K562 (cell line): ENCODE data around the gene PARD3B.

Experiments used
- ESRRA ChIP-seq: fragments of 450-650 bp; IDR thresholded peaks from 2 replicates; pipeline ENCODE4 v1.6.1; 2014; ENCODE audit warnings: low read depth, mild to moderate bottlenecking, moderate library complexity, borderline replicate concordance
- GTF2F1 ChIP-seq: IDR thresholded peaks from 2 replicates; pipeline ENCODE4 v1.6.1; 2011; ENCODE audit warnings: low read depth, low read length, improper control_type of control experiment
- HDAC2 ChIP-seq: fragments of 450-650 bp; IDR thresholded peaks from 2 replicates; pipeline ENCODE4 v1.6.1; 2016; ENCODE audit warnings: mild to moderate bottlenecking
- POLR2AphosphoS5 ChIP-seq: IDR thresholded peaks from 2 replicates; pipeline ENCODE4 v1.6.1; 2011; ENCODE audit warnings: mild to moderate bottlenecking, low read depth, low read length, moderate library complexity; ENCODE audit not compliant: control insufficient read depth, insufficient read depth
- TF ChIP-seq, protein P1 (sequence below): sonication (generic); formaldehyde crosslinking; IDR thresholded peaks from 2 replicates; pipeline ENCODE4 v1.5.0; 2020; ENCODE audit warnings: missing genetic modification reagents
- TF ChIP-seq, protein P2 (sequence below): fragments of 150-350 bp; IDR thresholded peaks from 2 replicates; pipeline ENCODE4 v1.6.1; 2014; ENCODE audit warnings: low read depth, mild to moderate bottlenecking, low read length, borderline replicate concordance
- TF ChIP-seq, protein P3 (sequence below), 3 experiments: IDR thresholded peaks in 2 of 3; conservative IDR thresholded peaks in 1 of 3; 2 replicates each; pipeline ENCODE4 v1.5.1; 2011 to 2012; ENCODE audit warnings: low read length in 3 of 3, mild to moderate bottlenecking in 3 of 3, control low read depth in 2 of 3, improper control_type of control experiment in 1 of 3, inconsistent platforms in 1 of 3, low read depth in 1 of 3, mixed read lengths in 1 of 3, moderate library complexity in 1 of 3; ENCODE audit not compliant: insufficient read depth in 2 of 3
- TF ChIP-seq, protein P4 (sequence below): fragments of 250-450 bp; sonication (Bioruptor Pico); IDR thresholded peaks from 2 replicates; pipeline ENCODE4 v1.8.0; 2021; ENCODE audit warnings: moderate library complexity, mild to moderate bottlenecking, inconsistent platforms

DNA sequence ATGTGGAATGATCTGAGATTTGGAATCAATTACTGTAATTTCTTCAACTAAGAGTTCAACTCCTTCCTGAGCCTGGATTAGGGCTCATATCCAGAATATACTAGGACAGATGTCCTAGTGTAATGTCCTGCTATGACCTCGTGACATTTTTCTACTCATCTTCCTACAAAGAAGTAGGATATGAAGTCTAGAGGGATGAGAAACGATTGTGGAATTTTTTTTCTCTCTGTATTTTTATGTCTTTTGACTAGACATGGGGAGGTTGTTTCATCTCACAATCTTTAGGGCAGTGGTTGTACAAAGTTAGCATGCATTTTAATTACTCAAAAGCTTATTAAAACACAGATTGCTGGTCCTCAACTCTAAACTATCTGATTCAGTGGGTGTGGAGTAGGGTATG, 203.0 kb downstream of the PARD3B start:
- TF ChIP-seq HDAC2 (no peak), ESRRA (no peak), GTF2F1 (no peak), POLR2AphosphoS5 (no peak)
- TF ChIP-seq, protein P1, sequence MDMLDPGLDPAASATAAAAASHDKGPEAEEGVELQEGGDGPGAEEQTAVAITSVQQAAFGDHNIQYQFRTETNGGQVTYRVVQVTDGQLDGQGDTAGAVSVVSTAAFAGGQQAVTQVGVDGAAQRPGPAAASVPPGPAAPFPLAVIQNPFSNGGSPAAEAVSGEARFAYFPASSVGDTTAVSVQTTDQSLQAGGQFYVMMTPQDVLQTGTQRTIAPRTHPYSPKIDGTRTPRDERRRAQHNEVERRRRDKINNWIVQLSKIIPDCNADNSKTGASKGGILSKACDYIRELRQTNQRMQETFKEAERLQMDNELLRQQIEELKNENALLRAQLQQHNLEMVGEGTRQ (CRISPR knock-in tag), result no peak
- TF ChIP-seq, protein P2, sequence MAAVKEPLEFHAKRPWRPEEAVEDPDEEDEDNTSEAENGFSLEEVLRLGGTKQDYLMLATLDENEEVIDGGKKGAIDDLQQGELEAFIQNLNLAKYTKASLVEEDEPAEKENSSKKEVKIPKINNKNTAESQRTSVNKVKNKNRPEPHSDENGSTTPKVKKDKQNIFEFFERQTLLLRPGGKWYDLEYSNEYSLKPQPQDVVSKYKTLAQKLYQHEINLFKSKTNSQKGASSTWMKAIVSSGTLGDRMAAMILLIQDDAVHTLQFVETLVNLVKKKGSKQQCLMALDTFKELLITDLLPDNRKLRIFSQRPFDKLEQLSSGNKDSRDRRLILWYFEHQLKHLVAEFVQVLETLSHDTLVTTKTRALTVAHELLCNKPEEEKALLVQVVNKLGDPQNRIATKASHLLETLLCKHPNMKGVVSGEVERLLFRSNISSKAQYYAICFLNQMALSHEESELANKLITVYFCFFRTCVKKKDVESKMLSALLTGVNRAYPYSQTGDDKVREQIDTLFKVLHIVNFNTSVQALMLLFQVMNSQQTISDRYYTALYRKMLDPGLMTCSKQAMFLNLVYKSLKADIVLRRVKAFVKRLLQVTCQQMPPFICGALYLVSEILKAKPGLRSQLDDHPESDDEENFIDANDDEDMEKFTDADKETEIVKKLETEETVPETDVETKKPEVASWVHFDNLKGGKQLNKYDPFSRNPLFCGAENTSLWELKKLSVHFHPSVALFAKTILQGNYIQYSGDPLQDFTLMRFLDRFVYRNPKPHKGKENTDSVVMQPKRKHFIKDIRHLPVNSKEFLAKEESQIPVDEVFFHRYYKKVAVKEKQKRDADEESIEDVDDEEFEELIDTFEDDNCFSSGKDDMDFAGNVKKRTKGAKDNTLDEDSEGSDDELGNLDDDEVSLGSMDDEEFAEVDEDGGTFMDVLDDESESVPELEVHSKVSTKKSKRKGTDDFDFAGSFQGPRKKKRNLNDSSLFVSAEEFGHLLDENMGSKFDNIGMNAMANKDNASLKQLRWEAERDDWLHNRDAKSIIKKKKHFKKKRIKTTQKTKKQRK, result no peak
- TF ChIP-seq, protein P3, sequence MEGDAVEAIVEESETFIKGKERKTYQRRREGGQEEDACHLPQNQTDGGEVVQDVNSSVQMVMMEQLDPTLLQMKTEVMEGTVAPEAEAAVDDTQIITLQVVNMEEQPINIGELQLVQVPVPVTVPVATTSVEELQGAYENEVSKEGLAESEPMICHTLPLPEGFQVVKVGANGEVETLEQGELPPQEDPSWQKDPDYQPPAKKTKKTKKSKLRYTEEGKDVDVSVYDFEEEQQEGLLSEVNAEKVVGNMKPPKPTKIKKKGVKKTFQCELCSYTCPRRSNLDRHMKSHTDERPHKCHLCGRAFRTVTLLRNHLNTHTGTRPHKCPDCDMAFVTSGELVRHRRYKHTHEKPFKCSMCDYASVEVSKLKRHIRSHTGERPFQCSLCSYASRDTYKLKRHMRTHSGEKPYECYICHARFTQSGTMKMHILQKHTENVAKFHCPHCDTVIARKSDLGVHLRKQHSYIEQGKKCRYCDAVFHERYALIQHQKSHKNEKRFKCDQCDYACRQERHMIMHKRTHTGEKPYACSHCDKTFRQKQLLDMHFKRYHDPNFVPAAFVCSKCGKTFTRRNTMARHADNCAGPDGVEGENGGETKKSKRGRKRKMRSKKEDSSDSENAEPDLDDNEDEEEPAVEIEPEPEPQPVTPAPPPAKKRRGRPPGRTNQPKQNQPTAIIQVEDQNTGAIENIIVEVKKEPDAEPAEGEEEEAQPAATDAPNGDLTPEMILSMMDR (IDR thresholded peaks at IDR 0.05 in 2 of 3, conservative IDR thresholded peaks at IDR 0.05 in 1 of 3; ENCODE audit: insufficient read depth in 2 of 3, low read depth in 1 of 3, low read length in 3 of 3), result no peak
- TF ChIP-seq, protein P4, sequence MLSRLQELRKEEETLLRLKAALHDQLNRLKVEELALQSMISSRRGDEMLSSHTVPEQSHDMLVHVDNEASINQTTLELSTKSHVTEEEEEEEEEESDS (CRISPR knock-in tag), result no peak
